Measurements from ENCODE around the gene COG7.
"Not testable (repeated sequence)": the region's sequence is repeated elsewhere in the genome, so short reads cannot be mapped to it uniquely, and the experiment has no call there.

Gene COG7

DNA sequence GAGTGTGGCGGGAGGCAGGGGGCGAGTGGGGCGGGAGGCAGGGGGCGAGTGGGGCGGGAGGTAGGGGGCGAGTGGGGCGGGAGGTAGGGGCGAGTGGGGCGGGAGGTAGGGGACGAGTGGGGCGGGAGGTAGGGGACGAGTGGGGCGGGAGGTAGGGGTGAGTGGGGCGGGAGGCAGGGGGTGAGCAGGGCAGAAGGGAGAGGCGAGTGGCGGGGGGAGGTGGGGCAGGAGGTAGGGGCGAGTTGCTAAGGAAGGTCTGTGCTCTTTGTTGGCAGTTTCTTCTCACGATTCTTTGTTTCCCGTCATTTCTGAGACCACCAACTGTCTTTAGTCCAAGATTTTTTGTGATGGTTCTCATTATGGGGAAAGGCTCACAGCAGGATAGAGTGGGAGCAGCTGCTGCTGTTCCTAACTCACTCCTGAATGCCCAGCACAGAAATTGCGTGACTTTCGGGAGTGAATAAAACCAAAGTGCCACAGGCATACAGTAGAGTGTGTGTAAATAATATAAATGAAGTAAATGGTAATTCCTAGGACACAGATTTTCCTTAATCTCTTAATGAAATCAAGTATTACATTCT, 44.7 kb downstream of the COG7 start:
- DNase-seq = no peak

DNA sequence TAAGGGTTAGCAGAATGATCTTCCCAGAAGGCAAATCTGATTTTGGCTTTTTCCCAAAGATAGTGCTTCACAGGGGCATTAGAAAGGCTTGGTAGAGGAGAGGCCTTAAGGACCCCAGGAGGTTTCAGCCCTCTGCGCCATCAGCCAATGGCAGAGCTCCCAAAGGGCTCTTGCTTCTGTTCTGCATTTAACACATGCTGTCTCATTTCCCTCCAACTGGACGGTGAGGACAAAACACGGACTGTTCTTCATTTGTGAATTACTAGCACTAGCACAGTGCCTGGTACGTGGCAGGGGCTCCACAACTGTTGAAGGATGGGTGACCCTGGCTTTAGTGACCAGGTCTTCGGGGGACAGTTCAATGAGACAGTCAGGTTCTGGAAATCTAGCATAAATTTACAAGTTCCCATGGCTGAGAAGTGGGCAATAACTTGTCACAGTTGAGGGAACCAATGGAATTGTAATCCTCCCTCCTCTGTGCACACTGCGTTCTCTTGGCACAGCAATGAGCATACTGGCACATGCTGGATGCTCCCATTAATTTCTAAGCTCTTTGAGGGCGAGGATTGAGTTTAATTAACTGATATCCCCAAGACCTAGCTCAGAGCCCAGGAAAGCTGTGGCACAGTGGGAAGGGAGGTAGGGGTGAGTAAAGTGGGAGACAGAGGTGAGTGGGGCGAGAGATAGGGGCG, 45.4 kb downstream of the COG7 start:
- DNase-seq = no peak

DNA sequence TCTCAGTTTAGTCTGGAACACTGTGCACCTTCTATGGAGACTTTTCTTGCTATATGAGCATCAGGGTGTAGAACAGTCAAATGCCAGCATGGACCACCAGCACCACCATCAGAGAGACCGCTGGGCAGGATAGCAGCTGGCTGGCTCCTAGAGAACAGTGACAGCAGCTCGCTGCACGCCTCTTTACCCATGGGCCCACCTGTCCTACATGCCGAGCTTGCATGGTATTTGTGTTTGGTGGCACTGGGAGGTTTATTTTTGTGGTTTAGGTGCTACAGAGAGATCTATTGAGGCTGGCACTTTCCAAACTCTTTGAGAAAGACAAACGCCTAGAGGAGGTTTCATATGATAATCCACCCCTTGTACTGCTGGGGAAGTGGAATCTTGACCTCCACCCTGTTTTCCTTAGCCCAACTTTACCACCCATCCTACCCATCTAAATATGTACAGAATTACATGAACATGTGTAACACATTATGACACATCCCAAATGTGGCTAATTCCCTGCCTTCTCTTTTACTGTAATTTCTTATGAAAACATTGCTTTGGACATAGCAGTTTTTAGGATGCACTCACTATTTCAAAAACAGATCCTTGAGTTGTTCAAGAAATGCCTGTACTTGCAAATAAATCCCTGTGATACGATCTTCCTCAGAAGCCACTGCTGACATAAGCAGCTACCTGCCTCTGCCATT, 46.3 kb downstream of the COG7 start:
- DNase-seq = no peak

DNA sequence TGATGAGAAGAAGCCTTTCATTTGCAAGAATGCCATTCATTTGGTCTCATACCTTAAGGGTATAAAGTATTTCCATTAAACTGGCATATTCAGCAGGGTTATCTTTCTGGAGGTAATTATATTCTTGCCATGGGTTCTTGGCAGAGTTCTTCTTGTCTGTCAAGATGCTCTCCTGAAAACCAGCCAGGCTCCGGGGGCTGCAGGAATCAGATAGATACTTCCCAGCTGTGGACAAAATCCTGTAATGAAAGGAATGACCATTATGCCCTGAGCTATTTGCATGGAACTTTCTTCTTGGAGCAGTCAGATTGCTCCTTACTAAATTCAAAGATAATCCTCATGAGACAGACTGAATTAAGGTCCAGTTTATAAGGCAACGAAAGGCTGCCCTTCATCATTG, 47.0 kb downstream of the COG7 start:
- no peak for DNase-seq

DNA sequence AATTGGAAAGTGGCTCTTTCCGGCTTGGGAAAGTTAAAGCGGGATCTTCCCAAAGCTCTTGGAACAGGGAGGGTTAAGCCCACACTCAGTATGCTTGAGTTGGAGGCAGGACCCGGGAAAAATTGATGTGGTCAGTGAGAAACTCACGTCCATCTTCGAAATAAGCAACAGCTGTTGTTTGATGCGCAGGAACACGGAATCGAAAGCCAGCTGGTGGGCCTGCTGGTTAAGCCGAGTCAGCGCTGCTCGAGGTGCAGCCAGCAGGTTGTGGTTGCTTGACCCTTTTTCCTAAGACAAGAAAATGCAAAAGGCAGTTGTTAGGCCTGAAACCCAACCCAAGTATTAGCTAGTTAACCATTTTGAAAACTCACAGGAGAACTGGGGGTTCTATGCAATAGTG, 49.4 kb downstream of the COG7 start:
- DNase-seq = no peak

DNA sequence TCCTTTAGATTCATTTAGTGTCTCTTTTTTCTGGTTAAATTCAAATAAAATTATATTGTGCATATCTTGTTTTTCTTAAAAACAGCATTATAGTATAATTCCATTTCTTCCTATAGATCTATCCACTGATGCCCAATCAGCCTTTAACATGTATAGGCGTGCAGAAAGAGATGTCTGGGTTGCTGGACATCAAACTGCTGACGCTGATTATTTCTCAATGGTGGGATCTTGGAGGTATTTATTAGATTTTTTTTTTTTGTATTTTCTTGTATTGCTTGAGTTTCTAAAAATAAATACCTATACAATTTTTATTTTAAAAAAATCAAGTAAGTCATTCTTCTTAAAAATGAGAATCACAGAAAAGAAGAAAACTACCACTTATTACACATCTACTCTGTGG, 50.9 kb downstream of the COG7 start:
- DNase-seq = no peak

DNA sequence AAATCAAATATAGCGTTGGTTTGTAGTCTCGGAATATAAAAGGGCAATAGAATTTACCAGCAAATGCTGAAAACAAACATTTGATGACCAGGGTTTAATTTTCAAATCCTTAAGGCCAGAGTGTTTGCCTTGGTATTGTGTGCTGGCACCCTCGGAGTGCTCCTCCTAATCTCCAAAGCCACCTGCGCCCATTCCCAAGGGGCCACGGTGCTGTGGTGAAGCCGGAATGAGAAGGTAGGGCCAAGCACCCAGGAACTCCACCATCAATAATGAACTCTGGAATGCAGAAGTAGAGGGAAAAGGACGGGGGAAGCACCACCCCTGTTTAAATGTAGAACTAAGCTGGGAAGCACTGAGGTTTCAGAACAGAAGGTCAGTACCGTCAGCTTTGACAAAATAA, 51.9 kb downstream of the COG7 start:
- no peak for DNase-seq

DNA sequence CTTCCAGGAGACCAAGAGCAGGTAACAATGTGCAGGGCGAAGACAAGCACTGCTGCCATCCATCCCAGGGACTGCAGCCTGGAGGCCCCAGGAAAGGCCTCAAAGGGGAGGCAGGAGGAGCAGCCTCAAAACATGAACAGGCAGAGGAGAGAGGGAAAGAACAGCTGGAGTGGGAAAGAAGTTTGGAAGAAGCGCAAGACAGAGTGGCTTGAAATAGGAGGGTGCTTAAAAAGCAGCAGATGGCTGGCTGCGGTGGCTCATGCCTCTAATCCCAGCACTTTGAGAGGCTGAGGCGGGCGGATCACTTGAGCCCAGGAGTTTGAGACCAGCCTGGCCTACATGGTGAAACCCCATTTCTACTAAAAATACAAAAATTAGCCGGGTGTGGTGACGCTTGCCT, 52.5 kb downstream of the COG7 start:
- not testable (repeated sequence) for DNase-seq

DNA sequence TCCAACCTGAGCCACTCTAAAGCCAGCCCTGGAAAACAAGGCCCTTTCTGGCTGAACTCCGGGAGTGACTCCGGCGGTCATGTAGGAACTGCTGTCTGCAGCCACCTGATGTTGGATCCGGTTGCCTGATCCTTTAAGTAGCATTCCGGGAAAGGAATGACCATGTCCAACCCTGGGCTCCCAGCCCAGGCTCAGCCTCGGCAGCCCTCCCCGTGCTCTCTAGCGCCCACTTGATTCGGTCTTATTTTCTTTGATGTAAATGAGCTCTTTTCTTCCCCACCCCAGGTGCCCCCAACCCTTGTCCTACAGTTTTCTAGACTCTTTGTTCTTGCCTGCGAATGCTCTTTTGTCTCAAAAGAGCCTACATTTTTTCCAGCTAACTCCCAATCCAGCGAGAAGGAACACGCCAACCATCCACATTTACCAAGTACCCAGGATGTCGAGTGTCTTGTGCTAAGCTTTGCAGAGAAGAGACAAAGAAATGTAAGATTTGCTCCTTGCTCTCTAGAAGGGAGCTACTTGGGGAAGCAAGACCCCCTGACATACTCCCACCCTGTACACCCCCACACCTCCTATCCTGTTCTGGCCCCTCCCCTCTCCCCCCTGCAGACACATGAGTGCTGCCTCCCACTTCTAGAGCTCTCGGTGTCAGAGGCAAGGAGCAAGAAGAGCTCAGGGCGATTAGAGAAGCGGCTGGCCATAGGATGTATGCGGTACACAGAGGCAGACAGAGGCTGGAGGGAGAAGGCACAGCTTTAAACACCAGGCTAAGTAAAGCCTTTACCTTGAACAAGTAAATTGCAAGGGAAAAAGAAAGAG, 53.8 kb downstream of the COG7 start:
- no peak for DNase-seq

DNA sequence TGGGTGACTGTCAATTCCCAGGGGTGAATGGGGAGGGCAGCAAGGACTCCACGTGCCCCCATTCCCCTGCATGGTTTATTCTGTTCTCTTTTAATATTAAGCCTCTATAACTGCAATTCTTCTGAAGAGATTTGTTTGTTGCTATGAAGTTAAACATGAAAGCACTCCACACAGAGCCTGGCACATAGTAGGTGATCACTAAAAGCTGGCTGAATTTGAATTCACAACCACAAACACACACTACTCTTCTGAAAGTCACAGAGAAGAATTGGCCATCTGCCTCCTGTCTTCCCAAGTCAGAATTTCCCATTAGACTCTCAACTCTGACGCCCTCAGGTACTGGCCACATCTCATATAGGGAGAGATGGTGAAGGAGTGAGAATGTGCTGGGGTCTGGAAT, 55.5 kb downstream of the COG7 start:
- no peak for DNase-seq

DNA sequence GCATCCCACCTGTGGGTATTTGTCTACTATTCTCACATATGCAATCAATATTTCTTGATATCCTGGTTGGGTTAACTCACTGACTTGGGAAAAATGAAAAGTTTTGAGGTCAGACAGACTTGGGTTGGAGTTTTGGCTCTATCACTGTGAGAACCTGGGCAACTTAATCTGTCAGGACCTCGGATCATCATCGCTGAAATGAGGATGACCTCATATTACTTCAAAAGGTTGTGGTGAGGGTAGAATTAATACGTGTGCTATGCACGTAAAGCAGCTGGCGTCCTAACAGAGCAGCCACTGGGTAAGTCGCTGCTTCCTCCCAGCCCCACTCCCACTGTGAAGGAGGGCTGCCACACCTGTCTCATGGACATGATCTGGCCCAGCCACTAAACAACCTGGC, 57.3 kb downstream of the COG7 start:
- DNase-seq = no peak

DNA sequence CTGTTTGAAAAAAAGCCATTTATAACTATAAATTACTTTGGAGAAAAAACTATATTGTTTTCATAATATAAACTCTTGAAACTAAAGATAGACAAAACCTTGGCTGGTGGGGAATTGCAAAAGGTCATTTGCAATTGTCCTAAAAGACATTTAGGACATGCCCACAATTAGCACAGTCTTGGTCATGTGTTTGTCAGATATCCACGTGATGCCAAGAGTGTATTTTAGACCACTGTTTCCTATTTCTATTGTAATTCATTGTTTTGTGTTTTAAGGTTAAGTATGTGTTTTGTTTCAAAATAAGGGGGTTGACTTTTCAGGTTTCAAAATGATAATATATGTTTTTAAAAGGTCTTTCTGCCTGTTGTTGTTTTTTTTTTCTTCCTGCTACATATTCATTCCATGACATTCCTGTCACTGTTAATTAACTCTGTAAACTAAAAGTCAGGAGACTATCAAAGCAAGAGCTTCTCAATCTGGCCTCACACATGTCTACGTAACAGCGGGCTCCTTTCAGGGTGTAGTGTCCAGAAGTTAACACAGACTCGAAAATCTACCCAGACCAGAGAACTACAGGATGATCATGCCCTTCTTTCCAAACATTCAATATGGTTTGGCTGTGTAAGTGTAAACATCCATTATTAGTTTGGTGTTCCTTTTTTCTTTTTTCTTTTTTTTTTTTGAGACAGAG, 58.7 kb downstream of the COG7 start:
- no peak for DNase-seq

DNA sequence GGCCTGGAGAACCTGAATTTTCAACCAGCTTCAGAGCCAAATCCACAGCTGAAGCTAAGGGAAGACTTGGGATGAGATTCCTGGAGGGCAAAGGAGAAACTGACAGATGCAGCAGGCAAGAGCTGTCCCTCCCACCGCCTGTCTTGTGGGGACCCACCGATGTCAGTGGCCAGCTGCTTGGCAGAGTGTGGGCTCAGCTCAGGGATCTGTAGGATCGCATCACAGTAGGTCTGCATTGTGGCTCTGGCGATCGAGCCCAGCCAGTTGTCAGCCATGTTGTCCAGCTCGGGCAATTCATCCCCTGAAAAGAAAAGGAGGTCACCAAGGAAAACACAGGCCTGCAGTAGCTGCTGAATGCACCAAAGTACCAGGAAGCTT, 60.8 kb downstream of the COG7 start:
- no peak for DNase-seq

DNA sequence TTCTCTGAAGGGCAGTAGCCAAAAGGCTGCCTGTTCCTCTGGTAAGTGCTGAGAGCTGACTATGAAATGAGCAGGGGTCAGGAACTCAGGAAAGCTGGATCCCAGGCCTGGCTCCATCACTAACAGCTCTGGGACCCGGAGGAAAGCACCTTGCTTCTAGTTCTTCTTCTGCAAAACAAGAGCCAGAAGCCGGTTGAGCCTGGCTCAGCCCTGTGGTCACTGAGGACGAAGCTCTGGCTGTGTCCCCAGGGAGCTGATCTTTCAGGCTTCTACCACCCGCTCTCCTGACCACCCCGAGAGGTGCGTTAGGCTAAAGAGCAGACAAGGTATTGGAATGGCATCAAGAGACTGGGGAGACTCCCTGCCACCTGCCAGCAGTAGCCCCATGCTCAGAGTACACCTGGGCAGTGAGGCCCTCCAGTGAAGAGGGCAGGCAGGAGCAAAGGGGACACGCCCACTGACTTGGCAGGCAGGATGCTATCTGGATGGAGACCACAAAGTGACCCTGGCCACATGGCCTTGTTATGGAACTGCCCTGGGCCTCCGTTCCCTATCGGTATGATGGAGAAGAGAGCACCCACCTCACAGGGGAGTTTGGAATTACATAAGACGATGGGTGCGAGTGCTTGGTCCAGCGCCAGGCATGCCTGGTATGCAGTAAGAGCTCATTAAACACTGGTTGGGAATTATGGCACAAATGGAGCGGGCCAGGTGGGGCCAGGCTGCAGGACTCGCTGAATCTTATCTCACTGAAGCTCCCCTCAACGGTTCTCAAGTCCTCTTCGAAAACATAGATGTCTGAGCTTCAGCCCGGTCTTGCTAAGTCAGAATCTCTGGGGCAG, 61.4 kb downstream of the COG7 start:
- no peak for DNase-seq

DNA sequence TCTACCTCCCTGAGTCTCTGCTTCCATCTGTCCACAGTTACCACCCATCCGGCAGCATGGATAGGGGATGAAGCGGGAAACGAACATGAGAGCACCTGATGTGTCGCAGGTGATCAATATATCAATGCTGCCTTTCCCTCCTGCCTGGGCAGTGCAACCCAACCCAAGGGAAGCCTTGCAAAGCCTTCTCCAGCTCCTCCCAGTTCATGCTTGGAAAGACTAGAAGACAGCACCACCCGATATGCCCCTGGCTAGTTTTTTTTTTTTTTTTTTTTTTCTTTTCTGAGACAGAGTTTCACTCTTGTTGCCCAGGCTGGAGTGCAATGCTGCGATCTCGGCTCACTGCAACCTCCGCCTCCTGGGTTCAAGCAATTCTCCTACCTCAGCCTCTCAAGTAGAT, 63.1 kb downstream of the COG7 start:
- not testable (repeated sequence) for DNase-seq

DNA sequence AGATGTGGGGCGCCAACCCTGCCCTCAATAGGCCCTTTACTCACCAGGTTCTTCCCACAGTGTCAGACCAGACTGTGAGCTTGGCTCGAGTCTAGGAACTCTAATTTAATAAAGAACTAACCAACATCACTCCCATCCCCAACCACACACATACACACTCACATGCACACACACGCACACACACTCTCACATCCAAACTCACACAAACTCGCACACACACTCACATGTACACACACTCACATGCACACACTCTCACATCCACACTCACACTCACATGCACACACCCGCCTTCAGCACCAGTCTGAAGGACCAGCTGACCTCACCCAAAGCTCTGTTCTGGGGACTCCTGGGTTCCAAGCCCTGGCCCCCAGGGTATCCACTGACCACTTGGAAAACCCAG, 63.8 kb downstream of the COG7 start:
- no peak for DNase-seq

DNA sequence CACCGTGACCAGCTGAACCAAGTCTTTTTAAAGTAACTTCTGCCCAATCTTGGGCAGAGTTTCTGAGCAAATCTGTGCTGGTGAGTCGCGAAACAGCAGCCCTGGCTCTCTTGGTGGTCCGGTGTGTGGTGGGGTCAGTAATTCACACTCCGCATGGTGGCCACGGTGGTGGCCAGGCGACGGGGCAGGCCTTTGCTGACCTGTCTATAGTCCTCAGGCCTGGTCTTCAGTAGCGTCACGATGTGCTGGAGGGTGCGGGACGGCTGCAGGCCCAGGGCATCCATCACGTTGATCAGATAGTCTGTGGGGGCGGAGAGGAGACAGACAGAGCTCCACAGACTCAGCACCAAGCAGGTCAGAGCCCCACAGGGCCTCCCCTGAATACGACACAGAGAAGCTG, 64.2 kb downstream of the COG7 start:
- no peak for DNase-seq

DNA sequence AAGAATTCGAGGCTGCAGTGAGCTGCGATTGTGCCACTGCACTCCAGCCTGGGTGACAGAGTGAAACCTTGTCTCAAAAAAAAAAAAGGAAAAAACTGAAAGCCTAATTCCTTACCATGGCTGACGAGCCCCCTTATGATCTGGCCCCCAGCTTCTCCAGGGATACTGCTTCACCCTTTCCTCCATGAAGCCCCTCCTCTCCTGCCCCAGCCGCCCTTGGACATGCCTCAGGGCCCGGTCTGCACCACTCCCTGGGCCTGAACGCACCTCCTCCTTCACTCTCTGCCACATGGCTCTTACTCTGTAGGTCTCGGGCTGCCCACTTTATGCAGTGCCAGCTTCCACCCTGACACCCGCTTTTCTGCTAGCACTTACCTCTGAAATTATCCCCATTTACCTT, 65.3 kb downstream of the COG7 start:
- no peak for DNase-seq

DNA sequence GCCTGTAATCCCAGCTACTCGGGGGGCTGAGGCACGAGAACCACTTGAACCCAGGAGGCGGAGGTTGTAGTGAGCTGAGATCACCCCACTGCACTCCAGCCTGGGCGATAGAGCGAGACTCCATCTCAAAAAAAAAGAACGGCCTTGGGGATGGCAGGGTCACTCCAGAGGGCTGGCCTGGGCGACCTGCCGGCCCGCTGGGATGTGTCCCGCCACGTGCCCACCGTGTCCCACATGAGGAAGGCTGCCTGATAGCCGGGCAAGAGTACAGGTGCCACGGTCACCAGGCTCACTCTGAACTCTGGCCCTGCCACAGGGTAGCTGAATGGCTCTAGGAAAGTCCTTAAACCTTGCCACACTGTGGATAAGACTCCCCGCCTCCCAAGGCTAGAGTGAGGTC, 67.5 kb downstream of the COG7 start:
- no peak for DNase-seq

DNA sequence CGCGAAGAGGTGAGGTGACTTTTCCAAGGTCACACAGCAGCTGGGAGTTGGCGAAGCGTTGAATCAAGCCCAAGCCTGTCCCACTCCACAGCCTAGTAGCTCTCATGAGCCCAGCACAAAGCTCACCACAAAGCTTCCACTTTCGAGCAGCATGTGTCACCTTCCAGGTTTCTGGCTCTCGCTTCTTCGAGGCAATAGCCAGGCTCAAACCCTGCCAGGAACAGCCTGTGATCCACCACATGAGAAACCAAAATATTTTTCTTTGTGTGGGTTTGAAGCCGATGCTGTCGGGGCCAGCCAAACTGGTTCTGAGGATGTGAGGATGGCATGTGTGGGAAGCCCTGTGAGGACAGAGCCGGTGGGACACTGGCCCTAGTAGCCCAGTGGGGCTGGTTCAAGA, 68.1 kb downstream of the COG7 start:
- DNase-seq = no peak

DNA sequence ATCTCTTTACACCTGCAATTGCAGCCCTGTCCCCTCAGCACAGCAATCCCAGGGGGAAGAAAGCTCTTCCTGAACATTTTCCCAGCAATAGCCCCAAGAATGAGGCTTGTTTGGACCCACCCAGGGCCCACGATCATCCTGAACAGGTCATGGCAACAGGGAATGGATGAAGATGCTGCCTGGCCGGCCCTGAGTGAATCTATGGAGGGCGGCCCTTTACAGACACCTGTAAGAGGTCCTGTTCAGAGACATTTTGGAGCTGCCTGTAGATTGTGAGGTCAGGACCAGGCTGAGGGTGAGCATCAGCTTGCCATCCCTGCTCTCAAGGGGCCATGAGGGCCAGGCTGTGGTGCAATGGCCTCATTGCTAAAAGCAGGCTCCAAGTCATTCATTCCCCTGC, 69.1 kb downstream of the COG7 start:
- DNase-seq = no peak

DNA sequence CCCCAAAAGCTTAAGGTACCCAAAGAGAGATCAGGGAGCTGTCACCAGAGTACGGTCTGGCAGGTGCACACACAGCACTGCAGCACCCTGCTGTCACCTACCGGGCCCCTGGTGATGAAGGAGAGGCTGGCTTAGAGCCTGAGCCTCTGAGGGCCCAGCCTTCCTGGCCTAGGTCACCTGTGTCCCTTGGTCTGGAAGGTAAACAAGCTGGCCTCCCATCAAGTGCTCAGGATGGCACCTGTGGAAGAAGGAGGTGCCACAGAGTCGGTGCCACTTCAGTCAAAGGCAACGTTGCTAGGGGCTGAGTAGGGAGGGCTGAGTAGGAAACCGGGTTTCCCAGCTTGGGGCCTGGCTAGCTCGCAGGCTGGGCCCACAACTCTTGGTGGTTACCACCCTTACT, 70.7 kb downstream of the COG7 start:
- DNase-seq = no peak

Measured in effector CD8-positive, alpha-beta T cell (primary cell).